Measurements from ENCODE around the gene UBTD2.

- TF ChIP-seq POLR2A (IDR thresholded peaks at IDR 0.05) = no peak
- TF ChIP-seq, protein P1, sequence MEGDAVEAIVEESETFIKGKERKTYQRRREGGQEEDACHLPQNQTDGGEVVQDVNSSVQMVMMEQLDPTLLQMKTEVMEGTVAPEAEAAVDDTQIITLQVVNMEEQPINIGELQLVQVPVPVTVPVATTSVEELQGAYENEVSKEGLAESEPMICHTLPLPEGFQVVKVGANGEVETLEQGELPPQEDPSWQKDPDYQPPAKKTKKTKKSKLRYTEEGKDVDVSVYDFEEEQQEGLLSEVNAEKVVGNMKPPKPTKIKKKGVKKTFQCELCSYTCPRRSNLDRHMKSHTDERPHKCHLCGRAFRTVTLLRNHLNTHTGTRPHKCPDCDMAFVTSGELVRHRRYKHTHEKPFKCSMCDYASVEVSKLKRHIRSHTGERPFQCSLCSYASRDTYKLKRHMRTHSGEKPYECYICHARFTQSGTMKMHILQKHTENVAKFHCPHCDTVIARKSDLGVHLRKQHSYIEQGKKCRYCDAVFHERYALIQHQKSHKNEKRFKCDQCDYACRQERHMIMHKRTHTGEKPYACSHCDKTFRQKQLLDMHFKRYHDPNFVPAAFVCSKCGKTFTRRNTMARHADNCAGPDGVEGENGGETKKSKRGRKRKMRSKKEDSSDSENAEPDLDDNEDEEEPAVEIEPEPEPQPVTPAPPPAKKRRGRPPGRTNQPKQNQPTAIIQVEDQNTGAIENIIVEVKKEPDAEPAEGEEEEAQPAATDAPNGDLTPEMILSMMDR (IDR thresholded peaks at IDR 0.05) = no peak
These were observed 115.3 kb downstream of the UBTD2 start for GRCh38 chr5:172168311-172168710.

Measured in heart left ventricle (tissue), 13 donors.